HepG2 (cell line): ENCODE measurements around the gene TXNL4A.

ENCODE experiments used
- MLX ChIP-seq: IDR thresholded peaks from 2 replicates; pipeline ENCODE4 v1.6.1; 2016
- MXD1 ChIP-seq: sonication (generic); formaldehyde crosslinking; IDR thresholded peaks from 2 replicates; pipeline ENCODE4 v1.4.0; 2020; ENCODE audit warnings: mild to moderate bottlenecking, missing genetic modification reagents
- NR2F1 ChIP-seq, 2 experiments: fragments of 450-650 bp in 1 of 2; formaldehyde crosslinking in 1 of 2; IDR thresholded peaks; 2 replicates each; pipeline versions ENCODE4 v1.5.0 to v1.6.1; 2016 to 2020; ENCODE audit warnings: mild to moderate bottlenecking in 1 of 2, missing compliant biosample characterization in 1 of 2, missing genetic modification reagents in 1 of 2, moderate library complexity in 1 of 2
- POLR2A ChIP-seq, 2 experiments: IDR thresholded peaks; 2 replicates each; pipeline ENCODE4 v1.6.1; 2011; ENCODE audit warnings: low read depth in 2 of 2, low read length in 2 of 2, mild to moderate bottlenecking in 1 of 2, moderate library complexity in 1 of 2; ENCODE audit not compliant: insufficient read depth in 1 of 2
- RAD51 ChIP-seq: fragments of 450-650 bp; IDR thresholded peaks from 2 replicates; pipeline ENCODE4 v1.6.1; 2016; ENCODE audit warnings: borderline replicate concordance
- THYN1 ChIP-seq: sonication (generic); formaldehyde crosslinking; IDR thresholded peaks from 2 replicates; pipeline ENCODE4 v1.8.1; 2023; ENCODE audit warnings: low read depth, mild to moderate bottlenecking, moderate library complexity, missing genetic modification reagents, borderline replicate concordance
- ZBTB21 ChIP-seq: sonication (generic); formaldehyde crosslinking; IDR thresholded peaks from 2 replicates; pipeline ENCODE4 v1.4.0; 2020; ENCODE audit warnings: missing genetic modification reagents
- ZNF556 ChIP-seq: sonication (generic); formaldehyde crosslinking; IDR thresholded peaks from 2 replicates; pipeline ENCODE4 v1.4.0; 2020; ENCODE audit warnings: mild to moderate bottlenecking, missing genetic modification reagents, borderline replicate concordance
- TF ChIP-seq, protein P1 (sequence below): IDR thresholded peaks from 2 replicates; pipeline ENCODE4 v1.6.1; 2012; ENCODE audit warnings: low read length, improper control_type of control experiment

DNA sequence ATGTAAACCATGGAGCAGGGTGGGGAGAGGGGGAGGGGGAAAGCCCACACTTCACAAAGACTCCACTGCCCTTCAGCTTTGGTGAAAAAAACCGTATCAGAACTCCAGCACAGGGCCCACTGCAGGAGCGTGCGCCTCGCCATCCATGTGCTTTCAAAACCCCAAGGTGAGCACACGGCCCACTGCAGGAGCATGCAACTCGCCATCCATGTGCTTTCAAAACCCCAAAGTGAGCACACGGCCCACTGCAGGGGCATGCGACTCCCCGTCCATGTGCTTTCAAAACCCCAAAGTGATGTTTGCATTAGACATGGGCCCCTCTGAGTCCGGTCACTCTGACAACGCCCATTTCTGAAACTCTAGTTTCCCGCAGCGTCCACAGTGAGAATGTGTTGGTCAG, 7.8 kb downstream of the TXNL4A start:
- TF ChIP-seq, protein P1, sequence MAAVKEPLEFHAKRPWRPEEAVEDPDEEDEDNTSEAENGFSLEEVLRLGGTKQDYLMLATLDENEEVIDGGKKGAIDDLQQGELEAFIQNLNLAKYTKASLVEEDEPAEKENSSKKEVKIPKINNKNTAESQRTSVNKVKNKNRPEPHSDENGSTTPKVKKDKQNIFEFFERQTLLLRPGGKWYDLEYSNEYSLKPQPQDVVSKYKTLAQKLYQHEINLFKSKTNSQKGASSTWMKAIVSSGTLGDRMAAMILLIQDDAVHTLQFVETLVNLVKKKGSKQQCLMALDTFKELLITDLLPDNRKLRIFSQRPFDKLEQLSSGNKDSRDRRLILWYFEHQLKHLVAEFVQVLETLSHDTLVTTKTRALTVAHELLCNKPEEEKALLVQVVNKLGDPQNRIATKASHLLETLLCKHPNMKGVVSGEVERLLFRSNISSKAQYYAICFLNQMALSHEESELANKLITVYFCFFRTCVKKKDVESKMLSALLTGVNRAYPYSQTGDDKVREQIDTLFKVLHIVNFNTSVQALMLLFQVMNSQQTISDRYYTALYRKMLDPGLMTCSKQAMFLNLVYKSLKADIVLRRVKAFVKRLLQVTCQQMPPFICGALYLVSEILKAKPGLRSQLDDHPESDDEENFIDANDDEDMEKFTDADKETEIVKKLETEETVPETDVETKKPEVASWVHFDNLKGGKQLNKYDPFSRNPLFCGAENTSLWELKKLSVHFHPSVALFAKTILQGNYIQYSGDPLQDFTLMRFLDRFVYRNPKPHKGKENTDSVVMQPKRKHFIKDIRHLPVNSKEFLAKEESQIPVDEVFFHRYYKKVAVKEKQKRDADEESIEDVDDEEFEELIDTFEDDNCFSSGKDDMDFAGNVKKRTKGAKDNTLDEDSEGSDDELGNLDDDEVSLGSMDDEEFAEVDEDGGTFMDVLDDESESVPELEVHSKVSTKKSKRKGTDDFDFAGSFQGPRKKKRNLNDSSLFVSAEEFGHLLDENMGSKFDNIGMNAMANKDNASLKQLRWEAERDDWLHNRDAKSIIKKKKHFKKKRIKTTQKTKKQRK, result no peak
- TF ChIP-seq MXD1 (CRISPR knock-in tag) (no peak), THYN1 (CRISPR knock-in tag) (no peak), ZBTB21 (CRISPR knock-in tag) (no peak), MLX (CRISPR knock-in tag) (no peak), ZNF556 (CRISPR knock-in tag) (no peak), POLR2A (IDR thresholded peaks at IDR 0.05; ENCODE audit: insufficient read depth in 1 of 2, low read depth in 2 of 2, low read length in 2 of 2) (no peak), RAD51 (no peak), NR2F1 (CRISPR knock-in tag; IDR thresholded peaks at IDR 0.05) (no peak)
